Panc1 (cell line): ENCODE measurements around the gene CAMK1D. TPM values are rescaled to one million over a fixed set of nuclear protein-coding genes. Genes with fewer than 3 reads are reported as not detected.

Experiments
- ATAC-seq: fragments of 200-7000 bp; cut with Tn5 transposase; 2 replicates; pipeline ENCODE4 v1.9.1; 2020; ENCODE audit warnings: mild to moderate bottlenecking, moderate library complexity
- BruUV-seq: library from RNA; stranded (reverse); fragments of 400-500 nt; replicated peaks from 2 replicates; lab custom pipeline; 2021; lab: Mats Ljungman, UMichigan
- CTCF ChIA-PET: fragments of 300-600 bp; sonication (Branson Sonifier 250); formaldehyde crosslinking; loops from one replicate; lab custom pipeline; 2022; ENCODE audit warnings: antibody characterized with exemption; lab: Charles Lee
- POLR2A ChIA-PET: fragments of 300-600 bp; sonication (Branson Sonifier 250); formaldehyde crosslinking; loops from one replicate; lab custom pipeline; 2022; ENCODE audit warnings: antibody characterized with exemption; lab: Charles Lee
- DNase-seq: peaks from one replicate; pipeline ENCODE4 v3.0.0-alpha.2; 2010; ENCODE audit warnings: low read depth, low spot score
- H3K27ac ChIP-seq: 2 replicates; pipeline ENCODE4 v1.5.1; 2011; ENCODE audit warnings: mild to moderate bottlenecking, low read length, inconsistent platforms
- H3K27me3 ChIP-seq: fragments of 200-500 bp; sonication (Bioruptor generic); 2 replicates; pipeline ENCODE4 v1.6.0; 2014; ENCODE audit warnings: low read length, inconsistent platforms; ENCODE audit not compliant: control insufficient read depth, insufficient read depth
- H3K36me3 ChIP-seq: fragments of 200-500 bp; sonication (Bioruptor generic); 2 replicates; pipeline ENCODE4 v1.5.1; 2014; ENCODE audit warnings: inconsistent platforms, mild to moderate bottlenecking, low read length, moderate library complexity; ENCODE audit not compliant: control insufficient read depth, insufficient read depth
- H3K4me1 ChIP-seq: 2 replicates; pipeline ENCODE4 v1.5.1; 2011; ENCODE audit warnings: inconsistent platforms, mild to moderate bottlenecking, low read length, moderate library complexity; ENCODE audit not compliant: control insufficient read depth, insufficient read depth
- H3K4me3 ChIP-seq, 2 experiments: 2 replicates each; pipeline ENCODE4 v1.5.1; 2011 to 2012; ENCODE audit warnings: low read depth in 2 of 2, low read length in 2 of 2, mild to moderate bottlenecking in 2 of 2, inconsistent platforms in 1 of 2, moderate library complexity in 1 of 2
- H3K9me3 ChIP-seq: fragments of 200-500 bp; sonication (Bioruptor generic); 2 replicates; pipeline ENCODE4 v1.5.1; 2014; ENCODE audit warnings: low read depth, mild to moderate bottlenecking, inconsistent platforms, low read length, moderate library complexity; ENCODE audit not compliant: control insufficient read depth, insufficient read depth
- CTCF ChIP-seq: fragments of 450-650 bp; IDR thresholded peaks from 2 replicates; pipeline ENCODE4 v1.5.1; 2017; ENCODE audit warnings: mild to moderate bottlenecking
- POLR2AphosphoS5 ChIP-seq: IDR thresholded peaks from 2 replicates; pipeline ENCODE4 v1.6.1; 2012; ENCODE audit warnings: mild to moderate bottlenecking, low read depth, low read length, moderate library complexity
- REST ChIP-seq, 2 experiments: IDR thresholded peaks; 2 replicates each; pipeline ENCODE4 v1.6.1; 2011 to 2012; ENCODE audit warnings: low read depth in 2 of 2, control low read depth in 1 of 2, low read length in 1 of 2, mild to moderate bottlenecking in 1 of 2, moderate library complexity in 1 of 2; ENCODE audit not compliant: insufficient read depth in 1 of 2
- SIN3A ChIP-seq: IDR thresholded peaks from 2 replicates; pipeline ENCODE4 v1.6.1; 2012; ENCODE audit warnings: low read depth, mild to moderate bottlenecking, low read length, moderate library complexity, borderline replicate concordance; ENCODE audit not compliant: insufficient read depth
- TCF7L2 ChIP-seq: IDR thresholded peaks from 2 replicates; pipeline ENCODE4 v1.6.1; 2011; ENCODE audit warnings: mild to moderate bottlenecking, low read depth, low read length, inconsistent platforms
- in situ Hi-C: cut with HindIII; loops from 2 replicates; pipeline ENCODE4 v1.10.0; 2016; ENCODE audit warnings: low sequenced_read_pairs, low pct_unique_long_range_greater_than_20kb
- intact Hi-C: fragments of 100-400 bp; cut with micrococcal nuclease; formaldehyde crosslinking; loops from one replicate; pipeline ENCODE4 v1.10.0; 2022; ENCODE audit not compliant: unreplicated experiment
- total RNA-seq: library from RNA; stranded (reverse); gene quantifications from one replicate; pipeline ENCODE4 v1.2.1, GENCODE V29; 2021; ENCODE audit not compliant: unreplicated experiment

The CAMK1D gene
- total RNA-seq, 1 experiment from 2014 or later, result 5.7 TPM

DNA sequence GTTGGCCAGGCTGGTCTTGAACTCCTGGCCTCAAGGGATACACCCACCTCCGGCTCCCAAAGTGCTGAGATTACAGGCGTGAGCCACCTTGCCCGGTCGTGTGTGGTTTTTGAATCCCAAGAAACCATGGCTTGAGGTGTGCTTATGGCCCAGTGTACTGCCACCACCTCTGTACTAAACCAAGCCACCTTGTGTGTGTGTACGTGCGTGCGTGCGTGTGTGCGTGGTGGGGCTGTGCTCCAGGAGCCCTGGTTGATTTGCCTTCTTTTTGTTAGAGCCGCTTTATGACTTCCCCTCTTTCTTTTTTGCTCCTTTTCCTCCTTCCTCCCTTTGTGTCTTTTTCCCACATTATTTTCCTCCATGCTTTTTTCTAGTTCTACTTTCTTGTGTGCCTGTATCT, 121.4 kb downstream of the CAMK1D start:
- no peak for DNase-seq
- Histone ChIP-seq H3K4me1 (no peaks in the 10 kb centered on the region), H3K27ac (no peak overlapping the region), H3K9me3 (no peaks in the 10 kb centered on the region), H3K36me3 (no peaks in the 10 kb centered on the region), H3K4me3 (no peak overlapping the region), H3K27me3 (no peaks in the 10 kb centered on the region)
- no peak for ATAC-seq
- no TSS peak for BruUV-seq
- in situ Hi-C loops, result no loop called here
- POLR2A ChIA-PET, result no interaction called here
- intact Hi-C loops, result no loop called here
- no peak for TF ChIP-seq TCF7L2
- TF ChIP-seq REST (IDR thresholded peaks at IDR 0.05; ENCODE audit: insufficient read depth in 1 of 2, low read depth in 2 of 2, low read length in 1 of 2), result no peak
- TF ChIP-seq CTCF, result no peak
- no peak for TF ChIP-seq POLR2AphosphoS5
- no peak for TF ChIP-seq SIN3A
- CTCF ChIA-PET, result no interaction called here

GRCh38 chr10:12471135-12471534, 121.8 kb downstream of the CAMK1D start:
- H3K27me3 ChIP-seq, result no peaks in the 10 kb centered on the region
- no TSS peak for BruUV-seq
- ATAC-seq (no peak), DNase-seq (no peak)
- no peak overlapping the region for H3K27ac ChIP-seq
- no peaks in the 10 kb centered on the region for H3K9me3 ChIP-seq
- no peaks in the 10 kb centered on the region for H3K36me3 ChIP-seq
- CTCF ChIA-PET, result no interaction called here
- in situ Hi-C loops, result no loop called here
- intact Hi-C loops, result no loop called here
- TF ChIP-seq SIN3A (no peak), TCF7L2 (no peak), POLR2AphosphoS5 (no peak), CTCF (no peak), REST (IDR thresholded peaks at IDR 0.05; ENCODE audit: insufficient read depth in 1 of 2, low read depth in 2 of 2, low read length in 1 of 2) (no peak)
- H3K4me1 ChIP-seq, result no peaks in the 10 kb centered on the region
- POLR2A ChIA-PET, result no interaction called here
- H3K4me3 ChIP-seq, result no peak overlapping the region
